ENCODE measurements around the gene POLE2. TPM values are rescaled to one million over a fixed set of nuclear protein-coding genes. Genes with fewer than 3 reads are reported as not detected.
A peak's percentile ranks its signal among the peaks of the same experiment; 100 is the strongest.

Gene POLE2
- total and polyA plus RNA-seq, 2 of the 13 experiments (the other 11 are each of a cell fraction or from before 2014, with no cell fraction given): 16.6 to 37.0 TPM

DNA sequence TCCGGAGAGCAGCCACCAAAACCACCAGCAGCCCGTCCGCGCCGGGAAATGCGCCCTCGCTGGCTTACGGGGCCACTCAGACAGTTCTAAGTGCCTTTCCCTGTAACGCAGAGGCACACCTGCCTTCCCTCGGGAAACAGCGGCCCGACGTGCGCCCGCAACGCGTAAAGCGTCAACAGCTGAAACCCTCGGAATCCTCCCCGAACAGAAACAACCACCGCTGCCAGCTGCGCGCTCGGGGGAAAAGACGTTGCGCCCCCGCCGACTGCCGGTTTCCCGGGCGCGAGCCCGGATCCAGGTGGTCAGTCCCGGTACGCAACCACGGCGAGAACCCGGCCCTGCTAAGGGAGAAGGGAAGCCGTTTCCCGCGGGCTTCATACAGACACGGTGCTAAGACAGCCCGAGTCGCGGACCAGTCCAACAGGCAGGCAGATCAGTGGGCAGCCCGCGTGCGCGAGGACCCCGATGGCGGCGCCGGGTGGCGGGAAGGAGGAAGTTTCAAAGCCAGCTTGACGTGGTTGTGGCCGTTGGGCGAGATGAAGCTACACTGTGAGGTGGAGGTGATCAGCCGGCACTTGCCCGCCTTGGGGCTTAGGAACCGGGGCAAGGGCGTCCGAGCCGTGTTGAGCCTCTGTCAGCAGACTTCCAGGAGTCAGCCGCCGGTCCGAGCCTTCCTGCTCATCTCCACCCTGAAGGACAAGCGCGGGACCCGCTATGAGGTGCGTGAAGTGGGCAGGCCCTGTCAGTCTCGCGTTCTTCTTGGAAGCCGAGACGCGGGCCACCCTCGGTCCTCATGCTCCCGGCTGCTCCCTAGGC lies 89.3 kb downstream of the POLE2 start, which contains the start of gene LRR1 (continued):
- no peak for TF ChIP-seq PAWR (CRISPR knock-in tag; IDR thresholded peaks at IDR 0.05; ENCODE audit: borderline replicate concordance)
- TF ChIP-seq HIVEP1 (CRISPR knock-in tag; IDR thresholded peaks at IDR 0.05): peak; percentile 95
- TF ChIP-seq ZNF891 (CRISPR knock-in tag; IDR thresholded peaks at IDR 0.05): peak; percentile 61; the same call in 1 of the 2 replicates
- TF ChIP-seq ZNF274 (CRISPR knock-in tag; IDR thresholded peaks at IDR 0.05): peak; percentile 74
- peak; percentile 86 for TF ChIP-seq MEF2D (CRISPR knock-in tag; IDR thresholded peaks at IDR 0.05)
- TF ChIP-seq, protein P1, sequence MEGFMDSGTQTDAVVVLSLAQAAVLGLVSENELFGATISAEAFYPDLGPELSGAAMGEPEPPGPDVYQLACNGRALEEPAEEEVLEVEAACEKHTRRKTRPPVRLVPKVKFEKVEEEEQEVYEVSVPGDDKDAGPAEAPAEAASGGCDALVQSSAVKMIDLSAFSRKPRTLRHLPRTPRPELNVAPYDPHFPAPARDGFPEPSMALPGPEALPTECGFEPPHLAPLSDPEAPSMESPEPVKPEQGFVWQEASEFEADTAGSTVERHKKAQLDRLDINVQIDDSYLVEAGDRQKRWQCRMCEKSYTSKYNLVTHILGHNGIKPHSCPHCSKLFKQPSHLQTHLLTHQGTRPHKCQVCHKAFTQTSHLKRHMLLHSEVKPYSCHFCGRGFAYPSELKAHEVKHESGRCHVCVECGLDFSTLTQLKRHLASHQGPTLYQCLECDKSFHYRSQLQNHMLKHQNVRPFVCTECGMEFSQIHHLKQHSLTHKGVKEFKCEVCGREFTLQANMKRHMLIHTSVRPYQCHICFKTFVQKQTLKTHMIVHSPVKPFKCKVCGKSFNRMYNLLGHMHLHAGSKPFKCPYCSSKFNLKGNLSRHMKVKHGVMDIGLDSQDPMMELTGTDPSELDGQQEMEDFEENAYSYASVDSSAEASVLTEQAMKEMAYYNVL (CRISPR knock-in tag; IDR thresholded peaks at IDR 0.05; ENCODE audit: borderline replicate concordance): peak; percentile 47; the same call in 1 of the 2 replicates
- TF ChIP-seq ZNF777 (CRISPR knock-in tag; IDR thresholded peaks at IDR 0.05): peak; percentile 100
- TF ChIP-seq NFKB2 (CRISPR knock-in tag; IDR thresholded peaks at IDR 0.05; ENCODE audit: borderline replicate concordance): peak; percentile 92; the same call in 1 of the 2 replicates
- TF ChIP-seq AHR (CRISPR knock-in tag; IDR thresholded peaks at IDR 0.05): peak; percentile 44; the same call in 1 of the 2 replicates
- TF ChIP-seq ZNF460 (CRISPR knock-in tag; IDR thresholded peaks at IDR 0.05; ENCODE audit: borderline replicate concordance): peak; percentile 70; the same call in 1 of the 2 replicates
- peak; percentile 84; the same call in 1 of the 2 replicates for TF ChIP-seq NCOA1 (CRISPR knock-in tag; IDR thresholded peaks at IDR 0.05)
- TF ChIP-seq ZNF3 (CRISPR knock-in tag; IDR thresholded peaks at IDR 0.05): no peak
- no peak for TF ChIP-seq ZNF24 (IDR thresholded peaks at IDR 0.05)
- peak; percentile 63; the same call in 1 of the 2 replicates for TF ChIP-seq MTA1 (CRISPR knock-in tag; IDR thresholded peaks at IDR 0.05; ENCODE audit: borderline replicate concordance)
- TF ChIP-seq SP1 (IDR thresholded peaks at IDR 0.05): no peak
- TF ChIP-seq SP1 (CRISPR knock-in tag; IDR thresholded peaks at IDR 0.05): peak; percentile 34; the same call in 1 of the 2 replicates
- TF ChIP-seq MIER3 (CRISPR knock-in tag; IDR thresholded peaks at IDR 0.05; ENCODE audit: borderline replicate concordance): peak; percentile 84; the same call in 1 of the 2 replicates
- no peak for TF ChIP-seq RFX1 (IDR thresholded peaks at IDR 0.05)
- no peak for TF ChIP-seq HNF4G (IDR thresholded peaks at IDR 0.05; ENCODE audit: borderline replicate concordance, low read depth, low read length)
- no peak for TF ChIP-seq HNF4G (CRISPR knock-in tag; IDR thresholded peaks at IDR 0.05; ENCODE audit: borderline replicate concordance, low read depth)
- TF ChIP-seq, protein P2, sequence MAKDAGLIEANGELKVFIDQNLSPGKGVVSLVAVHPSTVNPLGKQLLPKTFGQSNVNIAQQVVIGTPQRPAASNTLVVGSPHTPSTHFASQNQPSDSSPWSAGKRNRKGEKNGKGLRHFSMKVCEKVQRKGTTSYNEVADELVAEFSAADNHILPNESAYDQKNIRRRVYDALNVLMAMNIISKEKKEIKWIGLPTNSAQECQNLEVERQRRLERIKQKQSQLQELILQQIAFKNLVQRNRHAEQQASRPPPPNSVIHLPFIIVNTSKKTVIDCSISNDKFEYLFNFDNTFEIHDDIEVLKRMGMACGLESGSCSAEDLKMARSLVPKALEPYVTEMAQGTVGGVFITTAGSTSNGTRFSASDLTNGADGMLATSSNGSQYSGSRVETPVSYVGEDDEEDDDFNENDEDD (CRISPR knock-in tag; IDR thresholded peaks at IDR 0.05; ENCODE audit: borderline replicate concordance): peak; percentile 99
- TF ChIP-seq AGO1 (IDR thresholded peaks at IDR 0.05; ENCODE audit: low read depth, low read length, poor library complexity, severe bottlenecking): peak; percentile 81
- peak; percentile 6; the same call in 1 of the 2 replicates for TF ChIP-seq FOXO1 (CRISPR knock-in tag; IDR thresholded peaks at IDR 0.05)
- TF ChIP-seq, protein P3, sequence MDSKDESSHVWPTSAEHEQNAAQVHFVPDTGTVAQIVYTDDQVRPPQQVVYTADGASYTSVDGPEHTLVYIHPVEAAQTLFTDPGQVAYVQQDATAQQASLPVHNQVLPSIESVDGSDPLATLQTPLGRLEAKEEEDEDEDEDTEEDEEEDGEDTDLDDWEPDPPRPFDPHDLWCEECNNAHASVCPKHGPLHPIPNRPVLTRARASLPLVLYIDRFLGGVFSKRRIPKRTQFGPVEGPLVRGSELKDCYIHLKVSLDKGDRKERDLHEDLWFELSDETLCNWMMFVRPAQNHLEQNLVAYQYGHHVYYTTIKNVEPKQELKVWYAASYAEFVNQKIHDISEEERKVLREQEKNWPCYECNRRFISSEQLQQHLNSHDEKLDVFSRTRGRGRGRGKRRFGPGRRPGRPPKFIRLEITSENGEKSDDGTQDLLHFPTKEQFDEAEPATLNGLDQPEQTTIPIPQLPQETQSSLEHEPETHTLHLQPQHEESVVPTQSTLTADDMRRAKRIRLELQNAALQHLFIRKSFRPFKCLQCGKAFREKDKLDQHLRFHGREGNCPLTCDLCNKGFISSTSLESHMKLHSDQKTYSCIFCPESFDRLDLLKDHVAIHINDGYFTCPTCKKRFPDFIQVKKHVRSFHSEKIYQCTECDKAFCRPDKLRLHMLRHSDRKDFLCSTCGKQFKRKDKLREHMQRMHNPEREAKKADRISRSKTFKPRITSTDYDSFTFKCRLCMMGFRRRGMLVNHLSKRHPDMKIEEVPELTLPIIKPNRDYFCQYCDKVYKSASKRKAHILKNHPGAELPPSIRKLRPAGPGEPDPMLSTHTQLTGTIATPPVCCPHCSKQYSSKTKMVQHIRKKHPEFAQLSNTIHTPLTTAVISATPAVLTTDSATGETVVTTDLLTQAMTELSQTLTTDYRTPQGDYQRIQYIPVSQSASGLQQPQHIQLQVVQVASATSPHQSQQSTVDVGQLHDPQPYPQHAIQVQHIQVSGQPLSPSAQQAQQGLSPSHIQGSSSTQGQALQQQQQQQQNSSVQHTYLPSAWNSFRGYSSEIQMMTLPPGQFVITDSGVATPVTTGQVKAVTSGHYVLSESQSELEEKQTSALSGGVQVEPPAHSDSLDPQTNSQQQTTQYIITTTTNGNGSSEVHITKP (CRISPR knock-in tag; IDR thresholded peaks at IDR 0.05; ENCODE audit: low read depth): no peak
